GM21447 (cell line): ENCODE data around the gene BCAS3.
"Not testable (repeated sequence)": the region's sequence is repeated elsewhere in the genome, so short reads cannot be mapped to it uniquely, and the experiment has no call there.

Experiments
- ATAC-seq: cut with Tn5 transposase; IDR thresholded peaks from one replicate; pipeline ENCODE4 v1.9.1; 2021; ENCODE audit not compliant: unreplicated experiment

The BCAS3 gene

GRCh38 chr17:60677308-60678117 lies at the start of gene BCAS3:
TSS of gene BCAS3 (plus strand) at chr17:60677851.
- peak; percentile 98 for ATAC-seq

DNA sequence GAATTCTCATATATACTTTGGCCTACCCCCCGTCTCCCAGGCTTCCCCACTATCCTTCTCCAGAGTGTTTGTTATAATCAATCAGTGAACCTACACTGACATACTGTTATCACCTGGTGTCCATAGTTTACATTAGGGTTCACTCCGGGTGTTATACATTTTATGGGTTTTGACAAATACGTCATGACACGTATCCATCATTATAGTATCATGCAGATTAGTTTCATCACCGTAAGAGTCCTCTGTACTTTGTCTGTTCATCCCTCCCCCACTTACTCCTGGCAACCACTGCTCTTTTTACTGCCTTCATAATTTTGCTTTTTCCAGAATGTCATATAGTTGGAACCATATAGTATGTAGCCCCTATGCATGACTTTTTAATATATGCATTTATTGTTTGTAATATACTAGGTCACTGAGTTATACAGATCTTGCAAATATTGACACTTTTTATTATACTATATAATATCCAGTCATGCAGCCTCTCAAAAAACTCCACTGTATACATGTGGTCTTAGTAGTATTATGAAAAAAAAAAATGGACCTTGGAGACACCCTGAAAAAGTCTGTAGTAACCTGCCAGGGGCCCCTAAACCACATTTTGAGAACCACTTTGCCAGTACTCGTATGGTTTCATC lies 49.3 kb upstream of the BCAS3 start:
- no peak for ATAC-seq

GRCh38 chr17:60629120-60629519 lies 48.5 kb upstream of the BCAS3 start:
- no peak for ATAC-seq

GRCh38 chr17:60630352-60630751 lies 47.3 kb upstream of the BCAS3 start:
- no peak for ATAC-seq

GRCh38 chr17:60631119-60631518 lies 46.5 kb upstream of the BCAS3 start:
- ATAC-seq = no peak

DNA sequence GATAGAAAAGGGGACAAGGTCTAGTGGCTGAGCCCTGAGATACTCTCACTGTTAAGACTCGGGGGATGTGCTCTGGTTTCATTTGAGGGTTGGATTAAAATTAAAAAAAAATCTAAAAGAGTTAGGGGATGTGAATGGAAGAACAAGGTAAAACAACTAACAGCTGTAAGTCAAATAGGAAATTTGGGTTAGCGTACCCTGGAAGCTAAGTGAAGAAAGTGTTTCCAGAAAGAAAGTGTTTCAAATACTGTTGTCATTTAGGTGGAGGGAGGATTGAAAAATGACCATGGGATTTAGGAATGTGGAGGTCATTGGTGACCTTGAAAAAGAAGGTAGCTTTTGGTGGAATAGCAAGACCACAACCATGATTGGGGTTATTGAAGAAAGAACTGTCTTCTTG lies 40.0 kb upstream of the BCAS3 start:
- no peak for ATAC-seq

DNA sequence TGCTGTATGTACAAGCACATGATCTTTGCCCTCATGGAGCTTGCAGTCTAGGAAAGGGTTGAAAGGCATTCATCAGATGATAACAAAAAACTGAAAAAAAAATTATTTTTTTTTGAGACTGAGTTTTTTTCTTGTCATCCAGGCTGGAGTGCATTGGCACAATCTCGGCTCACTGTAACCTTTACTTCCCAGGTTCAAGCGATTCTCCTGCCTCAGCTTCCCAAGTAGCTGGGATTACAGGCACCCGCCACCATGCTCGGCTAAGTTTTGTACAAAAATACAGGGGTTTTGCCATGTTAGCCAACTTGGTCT lies 38.7 kb upstream of the BCAS3 start:
- no peak for ATAC-seq

DNA sequence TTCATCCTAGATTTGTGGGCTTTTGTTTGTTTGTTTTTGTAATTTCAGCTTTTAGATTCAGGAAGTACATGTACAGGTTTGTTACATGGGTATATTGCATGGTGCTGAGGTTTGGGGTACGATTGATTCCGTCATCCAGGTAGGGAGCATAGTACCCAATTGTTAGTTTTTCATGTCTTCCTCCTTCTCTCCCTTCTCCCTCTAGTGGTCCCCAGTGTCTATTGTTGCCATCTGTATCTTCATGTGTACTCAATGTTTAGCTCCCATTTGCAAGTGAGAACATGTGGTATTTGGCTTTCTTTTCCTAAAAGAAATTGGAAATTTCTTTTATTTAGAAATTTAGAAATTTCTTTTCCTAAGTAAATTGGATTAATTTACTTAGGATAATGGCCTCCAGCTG lies 37.1 kb upstream of the BCAS3 start:
- no peak for ATAC-seq

- ATAC-seq = no peak
These were observed 36.5 kb upstream of the BCAS3 start for GRCh38 chr17:60641126-60641525.

DNA sequence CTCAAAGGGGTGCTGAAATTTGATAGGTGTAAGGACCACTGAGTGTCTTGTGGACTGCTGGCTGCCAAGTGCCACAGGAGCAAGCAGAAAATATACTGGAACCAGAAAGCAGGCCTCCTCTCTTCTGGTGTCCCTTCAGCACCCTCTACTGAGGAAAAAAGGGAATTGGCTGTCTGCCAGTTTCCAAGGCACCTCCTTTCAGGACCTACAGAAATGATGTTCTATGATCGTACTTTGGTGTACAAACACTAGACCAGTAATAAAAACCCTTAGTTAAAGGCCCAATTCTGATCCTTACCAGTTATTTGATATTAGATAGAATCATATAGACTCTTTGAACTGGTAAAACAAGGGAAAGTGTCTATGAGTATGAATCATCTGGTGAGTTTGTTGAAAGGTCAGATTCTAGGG lies 35.8 kb upstream of the BCAS3 start:
- no peak for ATAC-seq

- ATAC-seq = no peak
These were observed 31.6 kb upstream of the BCAS3 start for GRCh38 chr17:60645918-60646523.

DNA sequence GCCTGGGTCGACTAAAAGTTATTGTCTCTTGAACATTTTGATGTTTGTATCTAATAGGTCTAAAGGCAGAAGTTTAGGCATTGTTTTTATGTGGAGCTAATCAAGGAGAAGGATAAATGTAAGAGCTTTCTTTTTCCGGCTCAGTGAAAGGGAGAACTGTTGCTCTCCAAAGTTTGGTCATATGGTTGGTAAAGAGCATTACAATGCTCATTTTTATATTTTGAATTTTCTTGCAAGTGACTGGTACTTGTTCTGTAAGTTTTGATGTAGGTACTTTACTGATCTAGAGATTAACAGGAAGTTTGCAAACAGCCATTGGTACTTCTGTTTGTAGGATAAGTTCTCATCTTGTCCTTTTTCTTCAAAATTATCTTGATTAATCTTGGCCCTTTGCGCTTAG lies 30.9 kb upstream of the BCAS3 start:
- no peak for ATAC-seq

DNA sequence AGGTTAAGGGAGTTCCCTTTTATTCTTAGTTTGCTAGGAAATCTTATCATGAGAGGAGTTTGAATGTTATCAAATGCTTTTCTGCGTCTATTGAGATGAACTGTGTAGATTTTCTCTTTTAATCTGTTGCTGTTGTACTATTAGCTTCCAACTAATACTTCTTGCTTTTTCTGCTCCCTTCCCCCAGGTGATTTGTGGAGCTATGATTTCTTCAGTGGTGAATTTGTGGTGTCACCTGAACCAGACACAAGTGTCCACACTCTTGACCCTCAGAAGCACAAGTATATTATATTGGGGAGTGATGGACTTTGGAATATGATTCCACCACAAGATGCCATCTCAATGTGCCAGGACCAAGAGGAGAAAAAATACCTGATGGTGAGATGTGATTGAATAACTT lies 29.9 kb upstream of the BCAS3 start:
- no peak for ATAC-seq

DNA sequence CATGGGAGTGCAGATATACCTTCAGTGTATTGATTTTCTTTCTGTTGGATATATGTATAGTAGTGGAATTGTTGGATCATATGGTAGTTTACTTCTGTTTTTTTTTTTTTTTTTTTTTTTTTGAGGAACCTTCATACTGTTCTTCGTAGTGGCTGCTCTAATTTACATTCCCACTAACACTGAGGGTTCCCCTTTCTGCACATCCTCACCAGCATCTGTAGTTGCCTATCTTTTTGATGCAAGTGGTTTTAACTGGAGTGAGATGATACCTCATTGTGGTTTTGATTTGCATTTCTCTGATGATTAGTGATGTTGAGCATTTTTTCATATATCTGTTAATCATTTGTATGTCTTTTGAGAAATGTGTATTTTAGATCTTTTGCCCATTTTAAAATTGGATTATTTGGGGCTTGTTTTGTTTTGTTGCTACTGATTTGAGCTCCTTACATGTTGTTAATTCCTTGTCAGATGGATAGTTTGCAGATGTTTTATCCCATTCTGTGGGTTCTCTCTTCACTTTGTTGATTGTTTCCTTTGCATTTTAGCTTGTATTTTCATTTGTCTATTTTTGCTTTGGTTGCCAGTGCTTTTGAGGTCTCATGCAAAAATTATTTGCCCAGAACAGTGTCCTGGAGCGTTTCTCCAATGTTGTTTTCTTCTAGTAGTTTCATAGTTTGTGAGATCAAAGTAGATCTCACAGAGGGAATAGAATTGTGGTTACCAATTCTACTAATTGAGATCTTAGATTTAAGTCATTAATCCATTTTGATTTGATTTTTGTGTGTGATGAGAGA lies 25.0 kb upstream of the BCAS3 start:
- peak; percentile 97 for ATAC-seq

DNA sequence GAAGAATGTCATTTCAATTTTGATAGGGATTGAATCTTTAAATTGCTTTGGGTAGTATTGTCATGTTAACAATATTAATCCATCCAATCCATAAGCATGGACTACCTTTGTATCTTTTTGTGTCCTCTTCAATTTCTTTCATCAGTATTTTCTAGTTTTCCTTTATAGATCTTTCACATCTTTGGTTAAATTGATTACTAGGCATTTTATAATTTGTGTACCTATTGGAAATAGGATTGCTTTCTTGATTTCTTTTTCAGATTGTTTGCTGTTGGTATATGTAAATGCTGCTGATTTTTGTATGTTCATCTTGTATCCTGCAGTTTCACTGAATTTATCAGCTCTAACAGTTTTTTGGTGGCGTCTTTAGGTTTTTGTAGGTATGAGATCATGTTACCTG lies 24.1 kb upstream of the BCAS3 start:
- ATAC-seq = no peak

- ATAC-seq = no peak
These were observed 21.2 kb upstream of the BCAS3 start for GRCh38 chr17:60656499-60656898.

DNA sequence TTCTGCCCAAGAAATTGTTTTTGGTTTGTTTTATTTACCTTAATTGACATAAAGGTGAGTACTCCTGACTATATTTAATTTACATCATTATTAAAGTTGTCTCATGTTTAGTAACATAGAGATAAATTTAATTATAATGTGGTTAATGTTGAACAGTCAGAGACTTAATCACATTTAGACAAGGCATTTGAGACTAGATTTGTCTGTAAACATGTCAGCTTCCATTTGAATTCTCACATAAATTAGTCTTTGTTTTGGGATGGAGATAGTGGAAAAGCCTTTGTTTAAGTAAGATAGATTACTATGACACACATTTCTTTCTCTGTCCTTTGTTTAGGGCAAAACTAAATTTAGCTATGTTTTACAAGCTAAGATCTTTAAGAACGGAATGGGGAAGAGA lies 18.5 kb upstream of the BCAS3 start:
- no peak for ATAC-seq

GRCh38 chr17:60661489-60661888 lies 16.2 kb upstream of the BCAS3 start:
- ATAC-seq = no peak

DNA sequence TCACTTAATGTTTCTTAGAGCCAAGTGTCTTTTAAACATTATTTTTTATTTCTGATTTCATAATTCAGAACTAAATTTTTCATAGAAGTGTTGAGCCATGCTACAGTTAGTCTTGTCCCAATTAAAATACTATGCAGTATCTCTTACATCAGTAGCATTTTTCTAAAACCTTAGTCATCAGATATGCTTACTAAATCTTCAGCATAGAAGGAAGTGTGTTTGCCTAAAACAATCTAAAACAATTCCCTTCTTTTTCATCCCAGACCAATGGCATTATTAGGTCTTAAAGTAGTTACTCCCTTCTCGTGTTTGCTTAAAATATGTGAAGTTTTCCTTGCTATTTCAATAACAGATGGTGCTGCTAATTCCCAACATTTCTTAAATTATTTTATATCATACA lies 13.6 kb upstream of the BCAS3 start:
- ATAC-seq = no peak

GRCh38 chr17:60665602-60666001 lies 12.0 kb upstream of the BCAS3 start:
- no peak for ATAC-seq

GRCh38 chr17:60668741-60669140 lies 8.9 kb upstream of the BCAS3 start:
- ATAC-seq = not testable (repeated sequence)

DNA sequence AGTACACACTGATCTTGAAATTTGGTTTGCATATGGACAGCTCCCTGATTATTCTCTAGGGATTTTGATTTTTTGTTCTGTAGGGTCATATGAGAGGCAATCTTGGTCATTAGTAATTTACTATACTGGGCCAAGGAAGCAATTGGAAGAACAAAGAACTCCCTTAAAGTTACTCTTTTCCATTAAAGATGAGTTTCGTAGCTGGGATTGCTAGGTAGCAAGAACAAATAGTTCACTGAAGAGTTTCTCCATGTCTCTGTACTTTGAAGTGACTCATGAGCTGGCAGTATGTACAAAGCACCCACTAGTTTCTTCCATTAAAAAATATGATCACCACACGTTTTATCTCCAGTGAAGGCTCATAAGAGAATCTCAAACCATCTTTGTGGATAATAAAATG lies 6.2 kb upstream of the BCAS3 start:
- no peak for ATAC-seq
